Naive thymus-derived CD4-positive, alpha-beta T cell (primary cell): ENCODE results near the gene CREG1. TPM values are rescaled to one million over a fixed set of nuclear protein-coding genes. Genes with fewer than 3 reads are reported as not detected.
A peak's percentile ranks its signal among the peaks of the same experiment; 100 is the strongest.

ENCODE experiments used
- ATAC-seq: fragments of 150-1000 bp; cut with Tn5 transposase; 2 replicates; pipeline ENCODE4 v1.10.0; 2021; ENCODE audit warnings: mild to moderate bottlenecking, moderate library complexity
- CTCF ChIA-PET: fragments of 350-600 bp; sonication (Branson Sonifier 250); formaldehyde crosslinking; loops from one replicate; lab custom pipeline; 2021; ENCODE audit warnings: antibody characterized with exemption; lab: Charles Lee
- POLR2A ChIA-PET: fragments of 350-600 bp; sonication (Branson Sonifier 250); formaldehyde crosslinking; loops from one replicate; lab custom pipeline; 2021; ENCODE audit warnings: antibody characterized with exemption, inconsistent platforms; lab: Charles Lee
- DNase-seq, 9 donors: peaks; one replicate each; pipeline versions ENCODE4 v3.0.0 to v3.0.0-alpha.2; 2020 to 2022; ENCODE audit warnings: mixed read lengths in 1 of 9
- H3K27ac ChIP-seq: one replicate; pipeline ENCODE4 v1.7.0; 2013; ENCODE audit warnings: mild to moderate bottlenecking, low read depth, low read length, moderate library complexity
- H3K27me3 ChIP-seq, 2 donors: one replicate each; pipeline ENCODE4 v1.7.0; 2013; ENCODE audit warnings: low read length in 2 of 2, mild to moderate bottlenecking in 2 of 2, moderate library complexity in 2 of 2; ENCODE audit not compliant: control insufficient read depth in 2 of 2, insufficient read depth in 2 of 2
- H3K36me3 ChIP-seq, 3 experiments: 1 replicate in 2 of 3; 2 replicates in 1 of 3; pipeline ENCODE4 v1.7.0; 2013; ENCODE audit warnings: low read length in 3 of 3, mild to moderate bottlenecking in 3 of 3, moderate library complexity in 1 of 3; ENCODE audit not compliant: insufficient read depth in 3 of 3, control insufficient read depth in 2 of 3
- H3K4me1 ChIP-seq, 2 donors: one replicate each; pipeline ENCODE4 v1.7.0; 2013; ENCODE audit warnings: low read length in 2 of 2, mild to moderate bottlenecking in 2 of 2, moderate library complexity in 1 of 2; ENCODE audit not compliant: control insufficient read depth in 2 of 2, insufficient read depth in 2 of 2
- H3K4me3 ChIP-seq: 2 replicates; pipeline ENCODE4 v1.7.0; 2013; ENCODE audit warnings: mild to moderate bottlenecking, low read length
- H3K9me3 ChIP-seq, 3 experiments: 1 replicate in 2 of 3; 2 replicates in 1 of 3; pipeline ENCODE4 v1.7.0; 2013; ENCODE audit warnings: low read length in 3 of 3; ENCODE audit not compliant: control insufficient read depth in 2 of 3
- H3K27ac Mint-ChIP-seq, 9 donors: one replicate each; pipeline ENCODE4 v1.8.0; 2020 to 2022; ENCODE audit warnings: mixed read lengths in 9 of 9, mild to moderate bottlenecking in 8 of 9, moderate library complexity in 5 of 9, inconsistent platforms in 2 of 9
- H3K27me3 Mint-ChIP-seq, 5 donors: one replicate each; pipeline ENCODE4 v1.8.0; 2021 to 2022; ENCODE audit warnings: mixed read lengths in 5 of 5, mild to moderate bottlenecking in 1 of 5
- H3K36me3 Mint-ChIP-seq, 5 donors: one replicate each; pipeline ENCODE4 v1.8.0; 2020 to 2022; ENCODE audit warnings: mixed read lengths in 5 of 5, mild to moderate bottlenecking in 3 of 5, inconsistent platforms in 1 of 5
- H3K4me1 Mint-ChIP-seq, 7 donors: one replicate each; pipeline ENCODE4 v1.8.0; 2020 to 2022; ENCODE audit warnings: mixed read lengths in 7 of 7, mild to moderate bottlenecking in 3 of 7, inconsistent platforms in 1 of 7
- H3K4me3 Mint-ChIP-seq, 10 donors: one replicate each; pipeline ENCODE4 v1.8.0; 2020 to 2022; ENCODE audit warnings: mild to moderate bottlenecking in 10 of 10, mixed read lengths in 10 of 10, moderate library complexity in 6 of 10, inconsistent platforms in 2 of 10
- H3K9me3 Mint-ChIP-seq, 11 donors: one replicate each; pipeline ENCODE4 v1.8.0; 2020 to 2022; ENCODE audit warnings: mixed read lengths in 11 of 11, mild to moderate bottlenecking in 4 of 11, inconsistent platforms in 1 of 11, moderate library complexity in 1 of 11
- intact Hi-C, 2 donors: fragments of 100-400 bp; cut with micrococcal nuclease; formaldehyde crosslinking; loops; one replicate each; pipeline ENCODE4 v1.15.1; 2023
- polyA plus RNA-seq, 2 donors: library from polyadenylated mRNA; unstranded; fragments of 300-500 nt; fragmentation: Illumina TruSeq; gene quantifications; one replicate each; pipeline ENCODE4 v1.2.3, GENCODE V29; 2021
- total RNA-seq, 6 experiments: library from RNA in 5 of 6; stranded (reverse) in 5 of 6; gene quantifications; 1 replicate in 5 of 6; 2 replicates in 1 of 6; pipeline ENCODE4 v1.2.3 and lab custom pipeline; 2021 to 2026

Gene CREG1
- total and polyA plus RNA-seq, 7 experiments from 2014 or later, result 10.6 to 40.6 (median 23.4) TPM

GRCh38 chr1:167503626-167504466 lies 49.7 kb downstream of the CREG1 start:
- peaks cover 0 to 51% (median 3%) of the 10 kb centered on the region in 3 experiments for H3K36me3 ChIP-seq
- peak overlapping the region; percentile 58 to 100 (median 80) for H3K4me3 Mint-ChIP-seq
- peaks cover 74 to 100% (median 97%) of the 10 kb centered on the region in 7 donors for H3K4me1 Mint-ChIP-seq
- H3K4me3 ChIP-seq, result no peak overlapping the region
- no peaks in the 10 kb centered on the region for H3K27me3 ChIP-seq
- peaks cover 52 to 95% of the 10 kb centered on the region in 2 donors for H3K4me1 ChIP-seq
- CTCF ChIA-PET, result no interaction called here
- H3K27ac ChIP-seq, result peak overlapping the region; percentile 96
- no peaks in the 10 kb centered on the region for H3K9me3 ChIP-seq
- DNase-seq (no peak), ATAC-seq (no peak)
- peaks cover 3 to 55% (median 40%) of the 10 kb centered on the region in 5 donors for H3K36me3 Mint-ChIP-seq
- intact Hi-C loops, result loop anchor here in 1 of 2 donors (2.0 kb wide), 1 partner anchor 13 kb away; no protein-coding TSS in a partner anchor
- H3K9me3 Mint-ChIP-seq, result no peaks in the 10 kb centered on the region
- peak overlapping the region; percentile 12 to 100 (median 94) for H3K27ac Mint-ChIP-seq
- H3K27me3 Mint-ChIP-seq, result no peaks in the 10 kb centered on the region
- POLR2A ChIA-PET, result interaction anchor here (0.6 to 11.8 kb wide), 8 partner anchors 9 to 72 kb away, joined by 3 to 181 read pairs (median 18); partner anchors contain the start of gene CD247

GRCh38 chr1:167502719-167503462 lies 50.7 kb downstream of the CREG1 start:
- Histone ChIP-seq H3K4me1 (peaks cover 53 to 96% of the 10 kb centered on the region in 2 donors), H3K9me3 (no peaks in the 10 kb centered on the region), H3K36me3 (peaks cover 0 to 51% (median 9%) of the 10 kb centered on the region in 3 experiments), H3K4me3 (no peak overlapping the region), H3K27ac (peak overlapping the region; percentile 96), H3K27me3 (no peaks in the 10 kb centered on the region)
- DNase-seq (peak in 1 of 9 donors; percentile 2), ATAC-seq (no peak)
- ChIA-PET POLR2A (interaction anchor here (0.6 to 11.8 kb wide), 13 partner anchors 8 to 65 kb away, joined by 3 to 181 read pairs (median 4); partner anchors contain the start of gene CD247), CTCF (interaction anchor here (1.2 to 1.9 kb wide), 2 partner anchors 10 to 12 kb away, joined by 3 to 8 read pairs; no protein-coding TSS in a partner anchor)
- Mint-ChIP-seq H3K27ac (peak overlapping the region; percentile 83 to 100 (median 94)), H3K4me3 (peak overlapping the region; percentile 58 to 100 (median 80)), H3K4me1 (peaks cover 75 to 100% (median 97%) of the 10 kb centered on the region in 7 donors), H3K27me3 (no peaks in the 10 kb centered on the region), H3K9me3 (no peaks in the 10 kb centered on the region), H3K36me3 (peaks cover 5 to 50% (median 34%) of the 10 kb centered on the region in 5 donors)
- intact Hi-C loops, result loop anchor here (1.0 to 2.0 kb wide), 2 partner anchors 10 to 14 kb away; no protein-coding TSS in a partner anchor

GRCh38 chr1:167502192-167502551 lies 51.4 kb downstream of the CREG1 start:
- no peaks in the 10 kb centered on the region for H3K9me3 ChIP-seq
- H3K4me1 ChIP-seq, result peaks cover 53 to 96% of the 10 kb centered on the region in 2 donors
- DNase-seq, result no peak
- Mint-ChIP-seq H3K27ac (peak overlapping the region; percentile 83 to 100 (median 94)), H3K9me3 (no peaks in the 10 kb centered on the region), H3K4me3 (peak overlapping the region; percentile 58 to 100 (median 80)), H3K4me1 (peaks cover 75 to 100% (median 97%) of the 10 kb centered on the region in 7 donors), H3K27me3 (no peaks in the 10 kb centered on the region), H3K36me3 (peaks cover 5 to 48% (median 28%) of the 10 kb centered on the region in 5 donors)
- peak overlapping the region; percentile 4 for H3K4me3 ChIP-seq
- peak overlapping the region; percentile 96 for H3K27ac ChIP-seq
- intact Hi-C loops, result loop anchor here (1.0 to 2.0 kb wide), 2 partner anchors 11 to 15 kb away; no protein-coding TSS in a partner anchor
- ChIA-PET POLR2A (interaction anchor here (0.7 to 11.8 kb wide), 17 partner anchors 8 to 63 kb away, joined by 3 to 181 read pairs (median 4); partner anchors contain the start of gene CD247), CTCF (interaction anchor here (1.2 to 1.9 kb wide), 2 partner anchors 9 to 12 kb away, joined by 3 to 8 read pairs; no protein-coding TSS in a partner anchor)
- no peak for ATAC-seq
- H3K36me3 ChIP-seq, result peaks cover 0 to 49% (median 9%) of the 10 kb centered on the region in 3 experiments
- no peaks in the 10 kb centered on the region for H3K27me3 ChIP-seq

GRCh38 chr1:167501515-167502191 lies 51.9 kb downstream of the CREG1 start:
- Histone ChIP-seq H3K36me3 (peaks cover 0 to 49% (median 9%) of the 10 kb centered on the region in 3 experiments), H3K4me3 (peak overlapping the region; percentile 4), H3K4me1 (peaks cover 53 to 96% of the 10 kb centered on the region in 2 donors), H3K9me3 (no peaks in the 10 kb centered on the region), H3K27me3 (no peaks in the 10 kb centered on the region), H3K27ac (peak overlapping the region; percentile 96)
- Mint-ChIP-seq H3K27ac (peak overlapping the region; percentile 83 to 100 (median 94)), H3K4me3 (peak overlapping the region; percentile 58 to 100 (median 80)), H3K4me1 (peaks cover 74 to 100% (median 98%) of the 10 kb centered on the region in 7 donors), H3K9me3 (no peaks in the 10 kb centered on the region), H3K36me3 (peaks cover 5 to 52% (median 28%) of the 10 kb centered on the region in 5 donors), H3K27me3 (no peaks in the 10 kb centered on the region)
- peak in 3 of 9 donors; percentile 2 to 59 (median 57) for DNase-seq
- intact Hi-C loops, result loop anchor here (1.0 to 2.0 kb wide), 2 partner anchors 12 to 15 kb away; no protein-coding TSS in a partner anchor
- ChIA-PET CTCF (interaction anchor here (1.1 to 1.9 kb wide), 2 partner anchors 8 to 40 kb away, joined by 3 to 8 read pairs; no protein-coding TSS in a partner anchor), POLR2A (interaction anchor here (0.7 to 11.8 kb wide), 15 partner anchors 9 to 63 kb away, joined by 3 to 181 read pairs (median 5); partner anchors contain the start of gene CD247)
- ATAC-seq, result no peak

- no peaks in the 10 kb centered on the region for H3K9me3 ChIP-seq
- Mint-ChIP-seq H3K27me3 (no peaks in the 10 kb centered on the region), H3K27ac (peak overlapping the region; percentile 77 to 100 (median 94)), H3K4me3 (peak overlapping the region; percentile 32 to 88 (median 76)), H3K36me3 (peaks cover 5 to 64% (median 33%) of the 10 kb centered on the region in 5 donors), H3K4me1 (peaks cover 78 to 100% (median 98%) of the 10 kb centered on the region in 7 donors), H3K9me3 (no peaks in the 10 kb centered on the region)
- ChIA-PET CTCF (interaction anchor here (0.6 to 1.9 kb wide), 10 partner anchors 8 to 59 kb away, joined by 3 to 8 read pairs (median 4); partner anchors contain the start of gene CD247), POLR2A (interaction anchor here (0.6 to 11.8 kb wide), 14 partner anchors 7 to 393 kb away, joined by 3 to 181 read pairs (median 5); partner anchors contain the start of gene CD247)
- intact Hi-C loops, result loop anchor here in 1 of 2 donors (1.0 kb wide), 1 partner anchor 10 kb away; no protein-coding TSS in a partner anchor
- H3K36me3 ChIP-seq, result peaks cover 0 to 56% (median 15%) of the 10 kb centered on the region in 3 experiments
- H3K27ac ChIP-seq, result peak overlapping the region; percentile 96
- ATAC-seq (peak; percentile 35), DNase-seq (peak in 1 of 9 donors; percentile 49)
- H3K27me3 ChIP-seq, result no peaks in the 10 kb centered on the region
- H3K4me3 ChIP-seq, result no peak overlapping the region
- H3K4me1 ChIP-seq, result peaks cover 48 to 96% of the 10 kb centered on the region in 2 donors
These were observed 53.2 kb downstream of the CREG1 start for GRCh38 chr1:167500283-167500860.
